BLaER1 treated with 17β-estradiol and CSF1 and Interleukin-3, amounts not matched to agents 10 nM and 100 nM (cell line): ENCODE measurements around the gene FGG.

ENCODE experiments used
- H3K27ac ChIP-seq, 11 experiments: shearing (Covaris generic); formaldehyde crosslinking; 2 replicates each; pipeline ENCODE4 v1.8.1; 2022
- H3K27me3 ChIP-seq, 11 experiments: shearing (Covaris generic); formaldehyde crosslinking; 2 replicates each; pipeline ENCODE4 v1.8.1; 2022
- H3K36me3 ChIP-seq, 11 experiments: shearing (Covaris generic); formaldehyde crosslinking; 2 replicates each; pipeline ENCODE4 v1.8.1; 2022
- H3K4me1 ChIP-seq, 10 experiments: shearing (Covaris generic); formaldehyde crosslinking; 2 replicates each; pipeline ENCODE4 v1.8.1; 2022
- H3K4me2 ChIP-seq, 11 experiments: shearing (Covaris generic); formaldehyde crosslinking; 2 replicates each; pipeline ENCODE4 v1.8.1; 2022
- H3K4me3 ChIP-seq, 10 experiments: shearing (Covaris generic); formaldehyde crosslinking; 2 replicates each; pipeline ENCODE4 v1.8.1; 2022
- H3K9ac ChIP-seq, 11 experiments: shearing (Covaris generic); formaldehyde crosslinking; 2 replicates each; pipeline ENCODE4 v1.8.1; 2022
- H3K9me3 ChIP-seq, 11 experiments: shearing (Covaris generic); formaldehyde crosslinking; replicated peaks in 1 of 11; 2 replicates each; pipeline ENCODE4 v1.8.1; 2022
- H4K20me1 ChIP-seq, 11 experiments: shearing (Covaris generic); formaldehyde crosslinking; 2 replicates each; pipeline ENCODE4 v1.8.1; 2022
- Cebpa-rat ChIP-seq, 11 experiments: shearing (Covaris generic); IDR thresholded peaks; 2 replicates each; pipeline ENCODE4 v1.8.1; 2022

FGG gene

GRCh38 chr4:154612472-154613414 lies at the start of gene FGG:
Gene FGG, minus strand, starts transcription at chr4:154612656. Its CDS starts 47 bp downstream, at chr4:154612609.
- Histone ChIP-seq H3K9me3 (no peaks in the 10 kb centered on the region), H4K20me1 (no peaks in the 10 kb centered on the region), H3K36me3 (no peaks in the 10 kb centered on the region), H3K4me2 (no peak within 1 kb of the TSS), H3K4me1 (peaks cover 0 to 11% (median 8%) of the 10 kb centered on the region in 10 experiments; a peak in 10 of 20 replicates), H3K27ac (no peak within 1 kb of the TSS), H3K27me3 (no peaks in the 10 kb centered on the region), H3K4me3 (no peak within 1 kb of the TSS), H3K9ac (no peak within 1 kb of the TSS)
- no peak for TF ChIP-seq Cebpa-rat (IDR thresholded peaks at IDR 0.05)

DNA sequence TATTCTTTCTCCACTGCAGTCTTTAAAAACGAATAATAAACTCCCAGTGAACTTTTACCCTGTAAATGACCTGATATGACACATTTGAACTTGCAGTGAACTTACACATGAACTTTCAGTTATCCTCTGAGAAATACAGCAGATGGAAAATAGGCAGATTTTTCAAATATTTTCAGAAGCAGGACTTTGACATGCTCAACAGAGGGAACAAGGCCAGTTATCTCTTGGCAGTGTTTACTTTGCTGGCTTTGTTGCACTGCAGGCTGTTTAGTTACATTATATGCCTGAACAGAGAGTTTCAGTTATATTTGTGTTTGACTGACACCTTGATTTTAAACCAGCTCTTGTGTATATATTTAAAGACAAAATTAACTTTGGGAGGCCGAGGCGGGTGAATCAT lies 47.6 kb upstream of the FGG start:
- H3K9me3 ChIP-seq = peaks cover 0 to 9% (median 0%) of the 10 kb centered on the region in 11 experiments; a peak in 2 of 22 replicates
- H3K9ac ChIP-seq = no peak overlapping the region
- H3K27ac ChIP-seq = no peak overlapping the region
- no peak for TF ChIP-seq Cebpa-rat (IDR thresholded peaks at IDR 0.05)
- H4K20me1 ChIP-seq = no peaks in the 10 kb centered on the region
- H3K4me3 ChIP-seq = no peak overlapping the region
- no peaks in the 10 kb centered on the region for H3K36me3 ChIP-seq
- H3K4me2 ChIP-seq = no peak overlapping the region
- H3K4me1 ChIP-seq = no peaks in the 10 kb centered on the region
- H3K27me3 ChIP-seq = no peaks in the 10 kb centered on the region

- no peak for TF ChIP-seq Cebpa-rat (IDR thresholded peaks at IDR 0.05)
- Histone ChIP-seq H3K9me3 (peaks cover 0 to 9% (median 0%) of the 10 kb centered on the region in 11 experiments; a peak in 2 of 22 replicates), H4K20me1 (no peaks in the 10 kb centered on the region), H3K27me3 (no peaks in the 10 kb centered on the region), H3K4me1 (no peaks in the 10 kb centered on the region), H3K4me3 (no peak overlapping the region), H3K36me3 (no peaks in the 10 kb centered on the region), H3K27ac (no peak overlapping the region), H3K9ac (no peak overlapping the region), H3K4me2 (no peak overlapping the region)
Measured at GRCh38 chr4:154658680-154659405, 46.4 kb upstream of the FGG start.

DNA sequence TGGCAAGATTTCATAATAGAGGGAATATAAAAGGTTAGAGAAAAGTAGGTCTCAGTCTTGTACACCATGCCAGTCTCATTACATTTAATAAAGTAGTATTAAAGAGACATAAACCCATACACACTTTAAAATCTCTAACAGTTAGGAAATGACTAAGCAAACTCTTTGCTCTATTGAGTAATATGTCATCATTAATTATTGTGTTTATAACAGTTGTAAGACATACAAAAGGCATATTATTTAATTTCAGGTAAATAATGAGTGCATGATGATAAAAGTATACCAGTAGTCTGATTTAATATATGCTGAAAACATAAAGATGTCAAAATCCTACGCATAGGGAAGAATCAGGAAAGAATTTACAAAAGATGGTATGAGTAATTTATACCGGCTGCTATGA lies 31.0 kb upstream of the FGG start:
- Histone ChIP-seq H3K9me3 (no peaks in the 10 kb centered on the region), H3K4me3 (no peak overlapping the region), H4K20me1 (no peaks in the 10 kb centered on the region), H3K27me3 (no peaks in the 10 kb centered on the region), H3K36me3 (no peaks in the 10 kb centered on the region), H3K9ac (no peak overlapping the region), H3K4me2 (no peak overlapping the region), H3K4me1 (no peaks in the 10 kb centered on the region), H3K27ac (no peak overlapping the region)
- no peak for TF ChIP-seq Cebpa-rat (IDR thresholded peaks at IDR 0.05)

DNA sequence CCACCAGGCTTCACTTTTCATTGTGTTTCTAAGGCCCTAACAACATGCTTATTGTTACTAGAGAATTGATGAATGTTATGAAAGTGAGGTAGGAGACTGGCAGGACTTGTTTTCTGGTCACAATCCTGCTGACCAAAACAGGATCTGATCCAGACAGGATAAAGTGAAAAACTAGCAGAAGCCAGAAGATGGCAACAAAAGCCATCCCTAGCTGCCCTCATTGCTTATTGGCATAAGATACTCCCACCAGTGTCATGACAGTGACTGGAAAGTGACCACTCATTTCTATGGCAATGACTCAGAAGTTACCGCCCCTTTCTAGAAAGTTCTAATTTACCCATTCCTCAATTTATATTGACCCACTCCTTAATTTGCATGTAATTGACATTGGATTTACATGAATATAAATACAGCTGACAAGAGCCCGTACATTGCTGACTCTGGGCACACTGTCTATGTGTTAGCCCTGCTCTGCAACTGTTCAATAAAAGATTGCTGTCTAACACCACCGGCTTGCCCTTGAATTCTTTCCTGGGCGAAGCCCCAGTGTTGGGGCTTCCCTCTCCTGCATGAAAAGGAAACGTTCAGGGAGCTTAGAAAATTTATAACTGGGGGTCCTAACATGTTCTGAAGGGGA lies 30.0 kb upstream of the FGG start:
- Histone ChIP-seq H3K9me3 (no peaks in the 10 kb centered on the region), H3K27me3 (no peaks in the 10 kb centered on the region), H3K4me2 (no peak overlapping the region), H4K20me1 (no peaks in the 10 kb centered on the region), H3K4me3 (no peak overlapping the region), H3K4me1 (no peaks in the 10 kb centered on the region), H3K36me3 (no peaks in the 10 kb centered on the region), H3K27ac (no peak overlapping the region), H3K9ac (no peak overlapping the region)
- TF ChIP-seq Cebpa-rat (IDR thresholded peaks at IDR 0.05) = no peak

DNA sequence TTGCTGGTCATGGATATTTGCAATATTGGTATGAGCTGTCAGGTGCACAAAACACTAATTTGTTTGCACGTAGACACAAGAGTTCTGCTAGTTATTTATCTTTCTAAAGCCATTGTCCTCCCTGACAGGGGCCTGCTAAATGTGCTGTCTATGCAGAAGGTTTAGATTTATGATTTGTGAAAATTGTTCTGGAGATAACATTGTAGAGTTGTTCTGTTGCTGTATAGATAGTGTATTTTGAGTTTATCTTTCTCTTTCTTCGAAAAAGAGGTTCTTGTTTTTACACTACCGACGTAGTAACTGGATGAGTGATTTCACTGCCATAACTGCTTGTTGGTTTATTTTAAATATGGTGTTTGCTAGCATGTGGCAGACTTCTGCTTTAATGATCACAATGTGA lies 28.5 kb upstream of the FGG start:
- Histone ChIP-seq H3K36me3 (no peaks in the 10 kb centered on the region), H3K4me1 (no peaks in the 10 kb centered on the region), H3K4me3 (no peak overlapping the region), H3K9ac (no peak overlapping the region), H3K4me2 (no peak overlapping the region), H3K27ac (no peak overlapping the region), H4K20me1 (no peaks in the 10 kb centered on the region), H3K9me3 (no peaks in the 10 kb centered on the region), H3K27me3 (no peaks in the 10 kb centered on the region)
- no peak for TF ChIP-seq Cebpa-rat (IDR thresholded peaks at IDR 0.05)

- H3K4me2 ChIP-seq = no peak overlapping the region
Measured at GRCh38 chr4:154634058-154634457, 21.6 kb upstream of the FGG start.

DNA sequence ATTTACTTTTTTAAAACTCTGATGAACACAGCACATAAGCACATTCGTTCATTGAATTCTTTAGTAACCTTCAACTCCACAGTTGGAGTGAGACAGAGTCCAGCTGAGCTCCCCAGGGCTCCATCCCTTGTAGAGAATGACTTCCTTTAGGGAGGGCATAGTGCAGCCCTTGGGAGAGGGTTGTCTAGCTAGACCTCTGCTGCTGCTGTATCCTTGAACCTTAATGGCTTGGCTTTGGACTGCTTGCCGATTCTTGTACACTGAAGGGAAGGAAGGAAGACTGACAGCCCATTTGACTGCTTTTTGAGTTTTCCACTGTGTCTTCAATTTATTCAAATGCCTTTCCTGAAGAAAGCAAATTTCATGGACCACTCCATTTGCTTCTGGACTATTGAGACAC lies 19.4 kb upstream of the FGG start:
- H3K27ac ChIP-seq = no peak overlapping the region
- H4K20me1 ChIP-seq = no peaks in the 10 kb centered on the region
- no peak overlapping the region for H3K9ac ChIP-seq
- no peaks in the 10 kb centered on the region for H3K4me1 ChIP-seq
- TF ChIP-seq Cebpa-rat (IDR thresholded peaks at IDR 0.05) = no peak
- H3K27me3 ChIP-seq = peaks cover 0 to 3% (median 0%) of the 10 kb centered on the region in 11 experiments; a peak in 2 of 22 replicates
- H3K36me3 ChIP-seq = no peaks in the 10 kb centered on the region
- peaks cover 0 to 7% (median 2%) of the 10 kb centered on the region in 11 experiments; a peak in 8 of 22 replicates for H3K9me3 ChIP-seq
- no peak overlapping the region for H3K4me3 ChIP-seq
- no peak overlapping the region for H3K4me2 ChIP-seq

More at GRCh38 chr4:154634058-154634457, 21.6 kb upstream of the FGG start:
- Histone ChIP-seq H3K9me3 (no peaks in the 10 kb centered on the region; a peak in 1 of 22 replicates), H3K4me1 (no peaks in the 10 kb centered on the region), H3K27me3 (no peaks in the 10 kb centered on the region), H4K20me1 (no peaks in the 10 kb centered on the region), H3K36me3 (no peaks in the 10 kb centered on the region), H3K9ac (no peak overlapping the region), H3K4me3 (no peak overlapping the region), H3K27ac (no peak overlapping the region)
- no peak for TF ChIP-seq Cebpa-rat (IDR thresholded peaks at IDR 0.05)

DNA sequence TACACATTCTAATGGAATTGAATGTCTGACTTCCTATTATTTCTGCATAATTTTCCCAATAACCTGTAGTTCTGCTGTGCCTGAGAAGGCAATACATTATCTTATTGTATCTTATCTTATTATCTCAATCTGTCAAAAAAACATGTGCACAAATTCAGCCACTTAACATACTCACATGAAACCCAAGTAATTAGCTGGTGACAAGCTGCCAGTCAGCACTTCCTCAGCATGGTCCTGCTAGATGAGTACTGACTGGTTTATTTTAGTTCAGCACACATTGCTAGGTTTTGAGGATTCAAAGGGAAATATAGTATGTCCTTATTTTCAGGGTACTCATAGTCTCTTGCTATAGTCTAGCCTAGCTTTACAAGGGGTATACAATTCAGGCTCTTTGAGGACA lies 17.9 kb upstream of the FGG start:
- Histone ChIP-seq H3K4me2 (no peak overlapping the region), H3K36me3 (no peaks in the 10 kb centered on the region), H3K27ac (no peak overlapping the region), H3K4me3 (no peak overlapping the region), H3K9me3 (peaks cover 0 to 11% (median 5%) of the 10 kb centered on the region in 11 experiments; a peak in 8 of 22 replicates), H3K4me1 (no peaks in the 10 kb centered on the region), H3K27me3 (peaks cover 0 to 8% (median 0%) of the 10 kb centered on the region in 11 experiments; a peak in 2 of 22 replicates), H3K9ac (no peak overlapping the region), H4K20me1 (no peaks in the 10 kb centered on the region)
- no peak for TF ChIP-seq Cebpa-rat (IDR thresholded peaks at IDR 0.05)
